ENCODE data around the gene RAF1.
"Not testable (repeated sequence)": the region's sequence is repeated elsewhere in the genome, so short reads cannot be mapped to it uniquely, and the experiment has no call there.

RAF1 gene

GRCh38 chr3:12663936-12664908 is at the start of gene RAF1:
Gene RAF1, minus strand, starts transcription at chr3:12664117. Its CDS starts 45,396 bp downstream, at chr3:12618721.
- H3K27me3 Mint-ChIP-seq, result no peaks in the 10 kb centered on the region
- peaks cover 30% of the 10 kb centered on the region for H3K4me1 Mint-ChIP-seq (ENCODE audit: low read depth)
- peak within 1 kb of the TSS; percentile 99 for H3K27ac Mint-ChIP-seq
- H3K9me3 Mint-ChIP-seq (ENCODE audit: low read depth), result no peaks in the 10 kb centered on the region
- no peaks in the 10 kb centered on the region for H3K36me3 Mint-ChIP-seq
- peak within 1 kb of the TSS; percentile 96 for H3K4me3 Mint-ChIP-seq

- Mint-ChIP-seq H3K4me1 (ENCODE audit: low read depth) (no peaks in the 10 kb centered on the region), H3K27ac (no peak overlapping the region), H3K9me3 (ENCODE audit: low read depth) (no peaks in the 10 kb centered on the region)
These were observed 46.1 kb upstream of the RAF1 start for GRCh38 chr3:12710062-12710461.

GRCh38 chr3:12709334-12709733 is 45.4 kb upstream of the RAF1 start:
- H3K27ac Mint-ChIP-seq, result no peak overlapping the region
- no peaks in the 10 kb centered on the region for H3K9me3 Mint-ChIP-seq (ENCODE audit: low read depth)
- H3K4me3 Mint-ChIP-seq, result no peak overlapping the region
- H3K36me3 Mint-ChIP-seq, result no peaks in the 10 kb centered on the region
- H3K27me3 Mint-ChIP-seq, result no peaks in the 10 kb centered on the region
- no peaks in the 10 kb centered on the region for H3K4me1 Mint-ChIP-seq (ENCODE audit: low read depth)

More at GRCh38 chr3:12710062-12710461, 46.1 kb upstream of the RAF1 start:
- Mint-ChIP-seq H3K36me3 (no peaks in the 10 kb centered on the region), H3K4me3 (no peak overlapping the region), H3K27me3 (no peaks in the 10 kb centered on the region)

- no peaks in the 10 kb centered on the region for H3K27me3 Mint-ChIP-seq
- no peaks in the 10 kb centered on the region for H3K4me1 Mint-ChIP-seq (ENCODE audit: low read depth)
- no peak overlapping the region for H3K4me3 Mint-ChIP-seq
- no peaks in the 10 kb centered on the region for H3K9me3 Mint-ChIP-seq (ENCODE audit: low read depth)
- no peak overlapping the region for H3K27ac Mint-ChIP-seq
- H3K36me3 Mint-ChIP-seq, result no peaks in the 10 kb centered on the region
These were observed 44.8 kb upstream of the RAF1 start for GRCh38 chr3:12708584-12709192.

GRCh38 chr3:12707449-12707848 is 43.5 kb upstream of the RAF1 start:
- H3K27me3 Mint-ChIP-seq, result no peaks in the 10 kb centered on the region
- H3K4me1 Mint-ChIP-seq (ENCODE audit: low read depth), result no peaks in the 10 kb centered on the region
- no peak overlapping the region for H3K27ac Mint-ChIP-seq
- H3K9me3 Mint-ChIP-seq (ENCODE audit: low read depth), result no peaks in the 10 kb centered on the region
- no peaks in the 10 kb centered on the region for H3K36me3 Mint-ChIP-seq
- no peak overlapping the region for H3K4me3 Mint-ChIP-seq

- no peaks in the 10 kb centered on the region for H3K9me3 Mint-ChIP-seq (ENCODE audit: low read depth)
- H3K4me1 Mint-ChIP-seq (ENCODE audit: low read depth), result no peaks in the 10 kb centered on the region
- no peak overlapping the region for H3K4me3 Mint-ChIP-seq
- H3K27ac Mint-ChIP-seq, result no peak overlapping the region
- H3K27me3 Mint-ChIP-seq, result no peaks in the 10 kb centered on the region
- no peaks in the 10 kb centered on the region for H3K36me3 Mint-ChIP-seq
These were observed 42.8 kb upstream of the RAF1 start for GRCh38 chr3:12706504-12707253.

GRCh38 chr3:12705981-12706380 is 42.1 kb upstream of the RAF1 start:
- Mint-ChIP-seq H3K27me3 (peaks cover under 1% of the 10 kb centered on the region), H3K4me3 (no peak overlapping the region), H3K9me3 (ENCODE audit: low read depth) (no peaks in the 10 kb centered on the region), H3K27ac (no peak overlapping the region), H3K36me3 (no peaks in the 10 kb centered on the region), H3K4me1 (ENCODE audit: low read depth) (no peaks in the 10 kb centered on the region)

- Mint-ChIP-seq H3K27me3 (peaks cover 2% of the 10 kb centered on the region), H3K4me3 (no peak overlapping the region), H3K27ac (no peak overlapping the region), H3K9me3 (ENCODE audit: low read depth) (no peaks in the 10 kb centered on the region), H3K36me3 (peaks cover 2% of the 10 kb centered on the region), H3K4me1 (ENCODE audit: low read depth) (no peaks in the 10 kb centered on the region)
These were observed 41.5 kb upstream of the RAF1 start for GRCh38 chr3:12705374-12705926.

- H3K27me3 Mint-ChIP-seq, result peaks cover 2% of the 10 kb centered on the region
- no peak overlapping the region for H3K4me3 Mint-ChIP-seq
- H3K4me1 Mint-ChIP-seq (ENCODE audit: low read depth), result no peaks in the 10 kb centered on the region
- H3K27ac Mint-ChIP-seq, result no peak overlapping the region
- peaks cover 2% of the 10 kb centered on the region for H3K36me3 Mint-ChIP-seq
- no peaks in the 10 kb centered on the region for H3K9me3 Mint-ChIP-seq (ENCODE audit: low read depth)
These were observed 38.6 kb upstream of the RAF1 start for GRCh38 chr3:12702501-12702900.

GRCh38 chr3:12701601-12702000 is 37.7 kb upstream of the RAF1 start:
- not testable (repeated sequence) for H3K9me3 Mint-ChIP-seq (ENCODE audit: low read depth); H3K27ac Mint-ChIP-seq; H3K27me3 Mint-ChIP-seq; H3K36me3 Mint-ChIP-seq; H3K4me1 Mint-ChIP-seq (ENCODE audit: low read depth); H3K4me3 Mint-ChIP-seq

GRCh38 chr3:12700800-12701199 is 36.9 kb upstream of the RAF1 start:
- Mint-ChIP-seq H3K27ac (no peak overlapping the region), H3K4me3 (no peak overlapping the region), H3K27me3 (peaks cover 2% of the 10 kb centered on the region), H3K9me3 (ENCODE audit: low read depth) (no peaks in the 10 kb centered on the region), H3K36me3 (peaks cover 2% of the 10 kb centered on the region), H3K4me1 (ENCODE audit: low read depth) (no peaks in the 10 kb centered on the region)

GRCh38 chr3:12695916-12696315 is 32.0 kb upstream of the RAF1 start:
- Mint-ChIP-seq H3K27ac (no peak overlapping the region), H3K27me3 (peaks cover 1% of the 10 kb centered on the region), H3K4me3 (no peak overlapping the region), H3K36me3 (peaks cover 2% of the 10 kb centered on the region), H3K4me1 (ENCODE audit: low read depth) (no peaks in the 10 kb centered on the region), H3K9me3 (ENCODE audit: low read depth) (no peaks in the 10 kb centered on the region)

- H3K27me3 Mint-ChIP-seq, result no peaks in the 10 kb centered on the region
- H3K27ac Mint-ChIP-seq, result no peak overlapping the region
- H3K4me3 Mint-ChIP-seq, result no peak overlapping the region
- no peaks in the 10 kb centered on the region for H3K36me3 Mint-ChIP-seq
- no peaks in the 10 kb centered on the region for H3K4me1 Mint-ChIP-seq (ENCODE audit: low read depth)
- H3K9me3 Mint-ChIP-seq (ENCODE audit: low read depth), result no peaks in the 10 kb centered on the region
These were observed 31.2 kb upstream of the RAF1 start for GRCh38 chr3:12695112-12695511.

GRCh38 chr3:12692444-12692843 is 28.5 kb upstream of the RAF1 start:
- Mint-ChIP-seq H3K27ac (no peak overlapping the region), H3K9me3 (ENCODE audit: low read depth) (no peaks in the 10 kb centered on the region), H3K27me3 (peaks cover 2% of the 10 kb centered on the region), H3K36me3 (no peaks in the 10 kb centered on the region), H3K4me3 (no peak overlapping the region), H3K4me1 (ENCODE audit: low read depth) (no peaks in the 10 kb centered on the region)

Measured in activated naive CD8-positive, alpha-beta T cell (primary cell).